Measurements from ENCODE around the gene DGCR8.
A peak's percentile ranks its signal among the peaks of the same experiment; 100 is the strongest.

The DGCR8 gene

DNA sequence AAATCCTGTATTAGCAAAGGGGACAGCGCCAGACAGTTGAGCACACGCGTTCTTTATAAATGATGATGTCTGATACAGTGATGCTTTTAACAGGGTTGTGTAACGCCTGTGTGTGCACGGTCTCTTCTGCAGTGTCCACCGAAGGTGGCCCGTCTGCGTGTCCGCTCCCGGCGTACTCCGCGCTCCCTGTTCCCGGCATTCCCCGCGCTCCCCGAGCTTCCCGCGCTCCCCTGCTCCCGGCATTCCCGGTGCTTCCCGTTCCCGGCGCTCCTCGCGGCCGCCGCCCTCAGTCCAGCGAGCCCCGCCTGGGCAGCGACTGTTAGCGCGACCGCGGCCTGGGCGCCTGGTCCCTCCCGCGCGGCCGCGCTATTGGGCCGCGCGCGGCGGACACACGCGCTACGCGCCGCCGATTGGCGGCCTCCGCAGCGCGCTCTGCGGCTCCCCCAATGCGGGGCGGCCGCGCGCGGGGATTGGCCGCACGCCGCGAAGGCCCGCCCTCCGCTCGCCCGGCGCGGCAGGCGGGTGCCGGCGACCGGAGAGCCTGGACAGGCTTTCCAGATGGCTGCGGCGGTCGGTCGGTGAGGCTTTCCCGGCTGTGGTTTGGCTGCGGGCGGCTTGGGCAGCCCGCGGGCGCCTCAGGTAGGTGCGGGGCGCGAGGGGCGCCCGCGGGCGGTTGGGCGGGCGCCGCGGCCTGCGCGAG lies at the start of gene DGCR8:
TSS of gene DGCR8 (plus strand) at position 497 of the 700 bp plus-strand sequence. CDS start 5,723 bp downstream, outside the sequence.
- peak; percentile 63 for DNase-seq

GRCh38 chr22:20031732-20032406 lies 48.2 kb upstream of the DGCR8 start:
- no peak for DNase-seq

DNA sequence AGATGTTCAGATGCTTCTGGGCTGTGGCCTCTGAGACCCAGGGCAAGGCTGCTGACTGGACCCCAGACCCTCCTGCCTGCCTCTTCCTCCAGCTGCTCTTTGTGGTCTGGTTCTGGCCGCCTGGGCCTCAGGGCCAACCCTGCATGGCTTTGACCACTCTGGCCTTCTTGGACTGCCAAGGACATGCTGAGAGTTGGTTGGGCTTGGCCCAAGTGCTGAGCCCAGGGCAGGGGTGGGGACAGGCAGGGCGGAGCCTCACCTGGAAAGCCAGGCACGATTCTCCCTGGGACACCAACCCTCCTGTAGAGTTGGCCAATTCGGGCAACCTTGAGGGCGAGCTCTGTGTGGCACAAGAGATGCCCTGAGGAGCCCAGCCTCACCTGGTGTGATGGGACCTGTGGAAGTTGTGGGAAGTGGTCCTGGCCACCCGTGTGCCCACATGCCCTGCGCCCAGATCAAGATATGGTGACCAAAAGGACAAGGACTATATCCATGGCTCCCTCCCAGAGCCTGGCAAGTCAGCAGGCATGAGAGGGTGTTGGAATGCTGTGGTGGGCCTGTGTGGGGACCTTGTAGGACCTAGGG lies 47.5 kb upstream of the DGCR8 start:
- no peak for DNase-seq

DNA sequence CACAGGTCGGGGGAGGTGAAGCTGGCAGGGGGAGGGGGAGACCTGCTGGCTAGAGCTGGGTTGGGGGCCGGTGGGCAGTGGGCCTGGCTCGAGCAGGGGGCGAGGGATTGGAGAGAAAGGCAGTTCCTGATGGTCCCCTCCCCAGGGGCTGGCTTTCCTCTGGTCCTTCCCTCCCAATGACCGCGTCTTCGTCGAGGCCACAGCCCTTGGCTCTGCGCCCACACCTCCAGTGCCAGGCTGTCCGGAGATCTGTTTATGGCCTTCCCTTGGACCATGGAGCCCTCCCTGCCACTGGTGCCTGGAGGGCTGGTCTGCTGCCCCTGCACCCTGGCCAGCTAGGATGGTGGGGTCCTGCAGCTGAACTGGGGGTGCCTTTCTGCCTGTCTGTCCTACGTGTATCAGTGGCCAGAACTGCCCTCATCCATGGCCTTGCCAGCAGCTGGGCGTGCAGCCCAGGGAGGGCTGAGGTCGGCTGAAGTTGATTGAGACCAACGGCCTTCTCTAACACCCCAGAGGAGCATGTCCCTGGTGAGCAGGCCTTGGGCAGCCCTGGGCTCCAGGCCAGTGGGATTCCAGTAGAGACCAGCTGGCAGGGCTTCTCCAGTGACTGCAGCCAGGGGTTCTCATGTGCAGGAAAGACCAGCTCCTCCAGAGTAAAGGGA lies 46.9 kb upstream of the DGCR8 start:
- DNase-seq = no peak

GRCh38 chr22:20034143-20034542 lies 45.9 kb upstream of the DGCR8 start:
- DNase-seq = no peak

GRCh38 chr22:20035375-20036083 lies 44.5 kb upstream of the DGCR8 start:
- DNase-seq = no peak

DNA sequence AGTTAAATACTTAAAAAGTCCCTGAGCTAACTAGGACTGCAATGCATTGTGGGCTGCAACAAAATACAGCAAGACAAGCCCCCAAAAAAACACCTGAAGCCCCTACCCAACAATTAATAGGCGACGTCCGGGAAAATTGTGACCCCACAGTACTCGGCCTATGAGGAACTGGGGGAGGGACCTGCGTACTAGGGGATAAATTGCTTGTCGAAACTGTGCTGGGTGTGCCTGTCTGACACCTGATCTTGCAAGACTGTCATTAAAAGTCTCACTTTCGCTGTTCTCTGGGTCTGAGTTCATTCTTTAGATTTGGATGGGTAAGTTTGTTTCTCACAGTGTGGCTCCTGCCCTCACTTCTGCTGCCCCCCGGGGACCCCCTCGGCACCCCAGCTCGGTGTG lies 44.0 kb upstream of the DGCR8 start:
- no peak for DNase-seq

DNA sequence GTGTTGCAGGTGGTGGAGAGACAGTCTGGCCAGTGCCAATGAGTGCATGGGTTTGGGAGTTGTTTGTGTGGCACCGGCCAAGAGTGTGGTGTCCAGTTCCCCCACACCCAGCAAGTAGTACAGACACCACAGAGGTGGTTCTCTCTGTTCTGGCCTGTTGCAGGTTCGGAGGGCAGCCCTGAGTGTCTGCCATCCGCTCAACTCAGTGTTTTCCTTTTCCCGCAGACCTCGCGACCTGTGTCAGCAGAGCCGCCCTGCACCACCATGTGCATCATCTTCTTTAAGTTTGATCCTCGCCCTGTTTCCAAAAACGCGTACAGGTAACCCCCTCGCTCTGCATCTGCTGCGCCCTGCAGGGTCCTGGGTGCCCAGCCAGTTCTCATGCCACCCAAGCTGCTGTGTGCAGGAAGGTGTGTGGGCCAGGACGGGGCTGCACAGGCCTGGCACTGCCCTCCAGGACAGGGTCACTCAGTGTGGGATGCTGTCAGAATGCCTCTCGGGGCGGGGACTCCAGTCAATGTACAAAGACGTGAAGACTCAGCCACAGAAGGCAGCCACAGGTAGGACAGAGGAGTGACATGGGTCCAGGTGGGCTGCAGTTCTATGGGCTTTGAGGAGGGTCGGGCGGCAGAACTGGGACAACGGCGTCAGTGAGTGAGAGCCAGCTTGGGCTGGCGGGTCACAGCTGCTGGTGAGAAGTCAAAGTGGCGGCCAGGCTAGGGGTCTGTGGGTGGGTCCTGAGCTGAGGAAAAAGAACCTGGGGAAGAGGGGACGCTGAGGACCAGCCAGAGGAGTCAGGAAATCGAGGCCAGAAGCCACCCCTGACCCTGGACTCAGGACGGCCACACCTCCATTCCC lies 43.3 kb upstream of the DGCR8 start:
- no peak for DNase-seq

- DNase-seq = no peak
These were observed 42.6 kb upstream of the DGCR8 start for GRCh38 chr22:20037419-20037818.

- DNase-seq = no peak
These were observed 41.5 kb upstream of the DGCR8 start for GRCh38 chr22:20038574-20038973.

- no peak for DNase-seq
These were observed 40.2 kb upstream of the DGCR8 start for GRCh38 chr22:20039683-20040325.

DNA sequence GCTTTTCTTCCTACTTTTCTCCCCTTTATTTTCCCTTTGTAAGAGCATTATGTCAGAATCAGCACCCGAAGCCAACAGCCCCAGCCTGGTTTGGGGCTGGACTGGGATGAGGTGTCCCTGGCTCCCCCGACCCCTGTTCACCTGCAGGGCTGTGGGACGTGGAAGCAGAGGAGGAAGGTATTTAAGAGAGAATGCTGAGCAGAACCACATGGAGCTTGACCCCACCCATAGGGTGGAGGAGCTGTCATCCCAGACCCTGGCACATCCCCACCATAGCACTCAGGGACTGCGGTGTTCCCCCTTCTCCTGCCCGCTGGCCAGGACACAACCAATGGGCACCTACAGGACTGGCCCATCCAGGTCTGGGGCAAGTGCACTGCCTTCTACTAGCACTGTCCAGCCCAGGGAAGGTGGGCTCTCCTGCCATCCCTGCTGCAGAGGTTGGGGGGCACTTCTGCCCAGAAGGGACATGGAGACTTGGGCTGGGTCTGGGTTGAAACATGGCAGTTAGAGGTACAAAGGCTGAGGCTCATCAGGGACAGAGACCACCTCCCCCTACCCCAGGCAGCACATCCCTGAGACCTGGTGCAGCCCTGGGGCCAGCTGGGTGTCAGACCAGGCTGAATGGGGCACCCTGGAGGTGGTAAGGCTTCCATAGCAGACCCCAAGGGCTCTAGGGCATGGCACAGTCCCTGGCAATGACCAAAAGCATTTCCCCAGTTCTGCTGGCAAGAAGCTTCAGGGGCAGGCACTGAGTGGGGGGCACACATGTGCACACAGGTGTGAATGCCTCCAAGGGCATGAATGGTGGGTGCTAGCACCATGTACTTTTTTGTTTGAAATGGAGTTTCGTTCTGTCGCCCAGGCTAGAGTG lies 39.5 kb upstream of the DGCR8 start:
- no peak for DNase-seq

- DNase-seq = no peak
These were observed 36.7 kb upstream of the DGCR8 start for GRCh38 chr22:20043057-20043996.

DNA sequence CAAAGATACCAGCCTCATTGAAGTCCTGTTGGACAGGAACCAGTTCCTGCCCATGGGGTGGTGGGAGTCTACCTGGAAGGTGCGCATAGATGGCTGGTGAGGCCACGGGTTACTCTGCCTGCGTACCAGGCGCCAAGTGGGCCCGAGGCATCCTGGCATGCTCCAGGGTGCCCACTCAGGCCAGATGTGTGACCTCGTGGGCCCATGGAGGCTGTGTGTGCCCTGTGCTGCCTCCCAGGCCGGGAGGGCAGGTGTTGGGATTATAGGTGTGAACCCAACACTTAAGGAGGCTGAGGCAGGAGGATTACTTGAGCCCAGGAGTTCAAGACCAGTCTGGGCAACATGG lies 36.1 kb upstream of the DGCR8 start:
- DNase-seq = no peak

GRCh38 chr22:20044495-20045151 lies 35.4 kb upstream of the DGCR8 start:
- DNase-seq = no peak

GRCh38 chr22:20046730-20047129 lies 33.3 kb upstream of the DGCR8 start:
- DNase-seq = no peak

DNA sequence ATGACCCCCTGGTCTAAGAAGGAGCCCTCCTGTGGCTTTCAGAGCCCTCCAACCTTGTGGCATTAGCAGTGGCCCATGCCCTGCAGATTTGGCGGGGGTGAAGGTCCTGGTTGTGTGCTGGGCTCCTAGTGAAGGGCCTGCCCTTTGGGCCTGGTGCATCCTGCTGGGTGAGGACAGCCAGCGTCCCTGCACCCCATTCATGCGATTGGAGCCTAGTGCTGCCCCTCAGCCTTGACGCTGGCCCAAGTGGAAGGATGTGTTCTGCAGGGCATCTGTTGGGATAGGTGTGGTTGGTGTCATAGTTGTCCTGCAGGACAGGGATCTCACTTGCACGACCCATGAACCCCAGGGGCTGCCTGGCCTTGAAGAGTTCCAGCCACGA lies 28.1 kb upstream of the DGCR8 start:
- no peak for DNase-seq

- DNase-seq = no peak
These were observed 27.5 kb upstream of the DGCR8 start for GRCh38 chr22:20052309-20053259.
